Uterus (tissue), 4 donors: ENCODE results near the gene CBR4. TPM values are rescaled to one million over a fixed set of nuclear protein-coding genes. Genes with fewer than 3 reads are reported as not detected.

Experiments used
- DNase-seq, 2 donors: peaks; one replicate each; pipeline ENCODE4 v3.0.0-alpha.2; 2019 to 2020
- H3K27ac ChIP-seq, 2 donors: fragments of 200-600 bp; sonication (generic); 1 replicate in 1 of 2; 2 replicates in 1 of 2; pipeline ENCODE4 v1.5.1; 2016 to 2018
- H3K27me3 ChIP-seq, 2 donors: fragments of 200-600 bp; sonication (generic); one replicate each; pipeline ENCODE4 v1.5.1; 2018 to 2019; ENCODE audit warnings: control low read depth in 1 of 2
- H3K36me3 ChIP-seq, 2 donors: fragments of 200-600 bp; sonication (generic); one replicate each; pipeline ENCODE4 v1.5.1; 2019; ENCODE audit warnings: control low read depth in 1 of 2
- H3K4me1 ChIP-seq, 2 donors: fragments of 200-600 bp; sonication (generic); one replicate each; pipeline ENCODE4 v1.5.1; 2018 to 2019; ENCODE audit warnings: control low read depth in 1 of 2
- H3K4me3 ChIP-seq, 2 donors: fragments of 200-600 bp; sonication (generic); 1 replicate in 1 of 2; 2 replicates in 1 of 2; pipeline ENCODE4 v1.5.1; 2018 to 2019; ENCODE audit warnings: mild to moderate bottlenecking in 1 of 2
- H3K9me3 ChIP-seq, 2 donors: fragments of 200-600 bp; sonication (generic); one replicate each; pipeline ENCODE4 v1.5.1; 2019; ENCODE audit warnings: control low read depth in 1 of 2
- POLR2A ChIP-seq, 2 donors: fragments of 450-650 bp; IDR thresholded peaks; one replicate each; pipeline ENCODE4 v1.6.1; 2016; ENCODE audit warnings: antibody characterized with exemption in 2 of 2, mild to moderate bottlenecking in 1 of 2, moderate library complexity in 1 of 2
- intact Hi-C: fragments of 100-400 bp; cut with DNase I; formaldehyde crosslinking; loops from one replicate; pipeline ENCODE4 v1.15.1; 2023; ENCODE audit warnings: low total_unique reads
- total RNA-seq, 4 donors: library from RNA; depleted of rRNA in 3 of 4; stranded (reverse); fragments of >200 nt in 3 of 4; gene quantifications; one replicate each; pipeline versions ENCODE4 v1.1.0 to v1.2.4, GENCODE V29; 2014 to 2023
- TF ChIP-seq, protein P1 (sequence below), 4 experiments: fragments of 200-600 bp in 2 of 4; fragments of 450-650 bp in 2 of 4; sonication (generic) in 2 of 4; IDR thresholded peaks; one replicate each; pipeline ENCODE4 v1.5.1; 2016 to 2019; ENCODE audit warnings: antibody characterized with exemption in 4 of 4, mild to moderate bottlenecking in 2 of 4, moderate library complexity in 1 of 4
- donor health status: DM: yes; HTN: yes; CAD: no.

Gene CBR4
- total RNA-seq: 10 to 100 TPM in 3 of 4 donors, 1 to 10 TPM in 1; 9.0 to 40.8 (median 21.6) TPM

DNA sequence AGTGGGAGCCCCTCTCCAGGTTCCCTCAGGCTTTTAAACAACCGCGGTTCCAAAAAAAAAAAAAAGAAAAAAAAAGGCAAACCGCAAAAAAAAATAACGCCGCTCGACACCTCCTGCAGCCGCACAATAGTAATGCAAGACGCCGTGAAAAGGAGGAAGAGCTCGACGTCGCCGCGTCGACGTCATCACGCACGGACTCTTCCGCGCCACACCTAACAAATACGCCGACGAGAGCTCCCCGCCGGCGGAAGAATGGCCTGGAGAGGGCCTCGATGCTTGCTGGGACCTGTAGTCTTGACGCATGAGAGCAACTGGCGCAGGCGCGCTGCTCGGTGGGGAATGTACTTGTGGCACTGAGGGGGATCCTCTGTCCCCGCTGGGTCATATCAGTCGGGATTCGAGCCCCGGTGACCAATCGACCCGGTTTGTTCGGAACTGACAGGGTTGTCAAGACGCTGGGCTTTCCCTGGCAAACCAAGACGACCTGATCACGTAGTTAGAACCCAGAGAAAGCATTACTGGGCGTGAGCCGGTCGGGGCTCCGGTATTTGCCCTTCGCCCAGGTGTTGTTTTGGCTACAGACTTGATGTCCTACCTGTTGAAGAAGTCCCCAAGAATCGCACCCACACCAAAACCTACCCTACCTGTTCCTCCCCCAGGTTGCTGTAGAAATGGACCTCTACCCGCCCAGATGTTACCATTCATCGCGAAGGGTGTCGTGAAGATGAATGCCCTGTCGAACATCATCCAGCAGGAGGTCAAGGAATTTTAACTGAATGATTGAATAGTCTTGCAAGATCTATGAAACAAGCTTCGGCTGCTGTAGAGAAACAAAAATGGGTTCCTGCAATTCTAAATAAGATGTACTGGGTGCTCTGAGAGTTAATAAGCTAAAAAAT, at the start of gene CBR4:
Gene CBR4, minus strand, starts transcription at position 131 of the 899 bp plus-strand sequence. CDS start 166 bp downstream, outside the sequence.
- Histone ChIP-seq H3K27ac (peak within 1 kb of the TSS; percentile 88 to 96), H3K27me3 (no peaks in the 10 kb centered on the region), H3K4me3 (peak within 1 kb of the TSS; percentile 61 to 74), H3K36me3 (no peaks in the 10 kb centered on the region), H3K4me1 (no peaks in the 10 kb centered on the region), H3K9me3 (no peaks in the 10 kb centered on the region)
- DNase-seq: peak; percentile 96 to 98
- TF ChIP-seq, protein P1, sequence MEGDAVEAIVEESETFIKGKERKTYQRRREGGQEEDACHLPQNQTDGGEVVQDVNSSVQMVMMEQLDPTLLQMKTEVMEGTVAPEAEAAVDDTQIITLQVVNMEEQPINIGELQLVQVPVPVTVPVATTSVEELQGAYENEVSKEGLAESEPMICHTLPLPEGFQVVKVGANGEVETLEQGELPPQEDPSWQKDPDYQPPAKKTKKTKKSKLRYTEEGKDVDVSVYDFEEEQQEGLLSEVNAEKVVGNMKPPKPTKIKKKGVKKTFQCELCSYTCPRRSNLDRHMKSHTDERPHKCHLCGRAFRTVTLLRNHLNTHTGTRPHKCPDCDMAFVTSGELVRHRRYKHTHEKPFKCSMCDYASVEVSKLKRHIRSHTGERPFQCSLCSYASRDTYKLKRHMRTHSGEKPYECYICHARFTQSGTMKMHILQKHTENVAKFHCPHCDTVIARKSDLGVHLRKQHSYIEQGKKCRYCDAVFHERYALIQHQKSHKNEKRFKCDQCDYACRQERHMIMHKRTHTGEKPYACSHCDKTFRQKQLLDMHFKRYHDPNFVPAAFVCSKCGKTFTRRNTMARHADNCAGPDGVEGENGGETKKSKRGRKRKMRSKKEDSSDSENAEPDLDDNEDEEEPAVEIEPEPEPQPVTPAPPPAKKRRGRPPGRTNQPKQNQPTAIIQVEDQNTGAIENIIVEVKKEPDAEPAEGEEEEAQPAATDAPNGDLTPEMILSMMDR (IDR thresholded peaks at IDR 0.05): peak in 2 of 4 experiments; percentile 19 to 29
- TF ChIP-seq POLR2A (IDR thresholded peaks at IDR 0.05): peak; percentile 82 to 89
- intact Hi-C loops: loop anchor here (10.0 kb wide), 1 partner anchor 264 kb away; the partner anchor contains the start of gene SH3RF1

- Histone ChIP-seq H3K36me3 (no peaks in the 10 kb centered on the region), H3K4me3 (no peak overlapping the region), H3K4me1 (no peaks in the 10 kb centered on the region), H3K9me3 (no peaks in the 10 kb centered on the region), H3K27me3 (no peaks in the 10 kb centered on the region), H3K27ac (peak overlapping the region; percentile 50 to 67)
- peak; percentile 20 to 29 for DNase-seq
- TF ChIP-seq, protein P1 (IDR thresholded peaks at IDR 0.05): no peak
- TF ChIP-seq POLR2A (IDR thresholded peaks at IDR 0.05): no peak
- intact Hi-C loops: no loop called here
These were observed 49.5 kb upstream of the CBR4 start for GRCh38 chr4:169059306-169060211.

GRCh38 chr4:169058312-169058711, 48.3 kb upstream of the CBR4 start:
- peak in 1 of 2 donors; percentile 19 for DNase-seq
- H3K9me3 ChIP-seq: no peaks in the 10 kb centered on the region
- no peak for TF ChIP-seq POLR2A (IDR thresholded peaks at IDR 0.05)
- TF ChIP-seq, protein P1 (IDR thresholded peaks at IDR 0.05): no peak
- peak overlapping the region in 1 of 2 donors; percentile 67 for H3K27ac ChIP-seq
- H3K4me3 ChIP-seq: no peak overlapping the region
- H3K36me3 ChIP-seq: no peaks in the 10 kb centered on the region
- no peaks in the 10 kb centered on the region for H3K27me3 ChIP-seq
- H3K4me1 ChIP-seq: no peaks in the 10 kb centered on the region
- intact Hi-C loops: no loop called here

DNA sequence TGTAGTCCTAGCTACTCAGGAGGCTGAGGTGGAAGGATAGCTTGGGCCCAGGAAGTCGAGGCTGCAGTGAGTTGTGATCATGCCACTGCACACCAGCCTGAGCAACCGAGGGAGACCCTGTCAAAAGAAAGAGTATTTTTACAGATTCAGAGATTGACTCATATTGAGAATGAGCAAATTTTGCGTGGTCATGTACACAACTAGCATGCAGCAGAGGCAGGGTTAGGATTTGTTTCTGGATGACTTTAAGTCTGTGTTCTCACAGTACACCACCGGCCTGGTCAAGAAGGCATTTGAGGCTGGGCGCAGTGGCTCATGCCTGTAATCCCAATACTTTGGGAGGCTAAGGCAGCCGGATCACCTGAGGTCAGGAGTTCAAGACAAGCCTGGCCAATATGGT, 44.8 kb upstream of the CBR4 start:
- Histone ChIP-seq H3K9me3 (no peaks in the 10 kb centered on the region), H3K27me3 (no peaks in the 10 kb centered on the region), H3K36me3 (no peaks in the 10 kb centered on the region), H3K4me1 (peaks cover 4 to 8% of the 10 kb centered on the region in 2 donors), H3K27ac (no peak overlapping the region), H3K4me3 (no peak overlapping the region)
- TF ChIP-seq POLR2A (IDR thresholded peaks at IDR 0.05): no peak
- TF ChIP-seq, protein P1 (IDR thresholded peaks at IDR 0.05): no peak
- intact Hi-C loops: no loop called here
- no peak for DNase-seq
